ENCODE data around the gene PHRF1. TPM values are rescaled to one million over a fixed set of nuclear protein-coding genes. Genes with fewer than 3 reads are reported as not detected.

PHRF1 gene
- total RNA-seq, 2 donors from 2014 or later: 20.8 to 55.2 TPM

DNA sequence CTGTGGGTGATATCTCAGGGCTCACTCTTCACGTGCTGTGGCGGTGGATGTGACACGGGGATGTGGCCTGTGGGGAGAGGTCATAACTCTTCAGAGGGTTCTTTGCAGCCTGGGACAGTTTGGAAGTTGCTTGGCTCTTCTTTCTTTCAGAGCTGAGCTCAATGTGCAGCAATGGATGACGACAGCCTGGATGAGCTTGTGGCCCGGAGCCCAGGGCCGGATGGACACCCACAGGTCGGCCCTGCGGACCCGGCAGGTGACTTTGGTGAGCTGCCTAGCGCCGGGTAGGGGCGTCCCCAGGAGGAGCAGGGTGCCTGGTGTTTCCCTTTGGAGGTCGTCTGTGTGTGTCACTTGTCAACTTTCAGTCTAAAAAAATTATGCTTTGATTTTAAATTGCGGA is 5.1 kb downstream of the PHRF1 start:
- TF ChIP-seq POLR2A (IDR thresholded peaks at IDR 0.05) (no peak), POLR2AphosphoS5 (IDR thresholded peaks at IDR 0.05) (no peak)
- TF ChIP-seq, protein P1, sequence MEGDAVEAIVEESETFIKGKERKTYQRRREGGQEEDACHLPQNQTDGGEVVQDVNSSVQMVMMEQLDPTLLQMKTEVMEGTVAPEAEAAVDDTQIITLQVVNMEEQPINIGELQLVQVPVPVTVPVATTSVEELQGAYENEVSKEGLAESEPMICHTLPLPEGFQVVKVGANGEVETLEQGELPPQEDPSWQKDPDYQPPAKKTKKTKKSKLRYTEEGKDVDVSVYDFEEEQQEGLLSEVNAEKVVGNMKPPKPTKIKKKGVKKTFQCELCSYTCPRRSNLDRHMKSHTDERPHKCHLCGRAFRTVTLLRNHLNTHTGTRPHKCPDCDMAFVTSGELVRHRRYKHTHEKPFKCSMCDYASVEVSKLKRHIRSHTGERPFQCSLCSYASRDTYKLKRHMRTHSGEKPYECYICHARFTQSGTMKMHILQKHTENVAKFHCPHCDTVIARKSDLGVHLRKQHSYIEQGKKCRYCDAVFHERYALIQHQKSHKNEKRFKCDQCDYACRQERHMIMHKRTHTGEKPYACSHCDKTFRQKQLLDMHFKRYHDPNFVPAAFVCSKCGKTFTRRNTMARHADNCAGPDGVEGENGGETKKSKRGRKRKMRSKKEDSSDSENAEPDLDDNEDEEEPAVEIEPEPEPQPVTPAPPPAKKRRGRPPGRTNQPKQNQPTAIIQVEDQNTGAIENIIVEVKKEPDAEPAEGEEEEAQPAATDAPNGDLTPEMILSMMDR (IDR thresholded peaks at IDR 0.05): no peak
- Histone ChIP-seq H3K9me3 (no peaks in the 10 kb centered on the region), H3K36me3 (peaks cover 4 to 13% of the 10 kb centered on the region in 2 donors), H3K4me1 (replicated peaks) (peaks cover 11% of the 10 kb centered on the region), H3K4me3 (no peak overlapping the region), H3K27me3 (replicated peaks; ENCODE audit: insufficient read depth) (no peaks in the 10 kb centered on the region), H3K27ac (no peak overlapping the region)
- intact Hi-C loops (cut with DNase I): no loop called here
- WGBS: 76% methylated on average over 14 of the region's 14 CpGs
- no peak for DNase-seq (ENCODE audit: low spot score)

DNA sequence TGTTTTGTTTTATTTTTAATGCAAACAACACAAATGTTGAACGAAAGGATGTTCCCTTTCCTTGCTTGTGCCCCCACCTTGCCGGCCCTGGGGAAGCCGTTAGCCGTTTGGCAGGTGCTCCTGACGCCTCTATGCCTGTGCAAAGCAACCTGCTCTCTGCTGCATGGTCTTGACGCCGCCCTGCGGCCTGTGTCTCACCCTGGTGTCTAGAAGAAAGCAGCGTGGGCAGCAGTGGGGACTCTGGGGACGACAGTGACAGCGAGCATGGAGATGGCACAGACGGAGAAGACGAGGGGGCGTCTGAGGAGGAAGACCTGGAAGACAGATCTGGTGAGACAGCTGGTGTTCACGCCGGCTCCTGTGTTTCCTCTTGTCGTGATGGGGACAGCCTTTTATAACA is 5.5 kb downstream of the PHRF1 start:
- TF ChIP-seq, protein P1 (IDR thresholded peaks at IDR 0.05): no peak
- TF ChIP-seq POLR2AphosphoS5 (IDR thresholded peaks at IDR 0.05) (no peak), POLR2A (IDR thresholded peaks at IDR 0.05) (no peak)
- H3K36me3 ChIP-seq: peaks cover 4 to 13% of the 10 kb centered on the region in 2 donors
- no peak for DNase-seq (ENCODE audit: low spot score)
- H3K4me1 ChIP-seq (replicated peaks): peaks cover 11% of the 10 kb centered on the region
- WGBS: 72% methylated on average over 17 of the region's 17 CpGs
- intact Hi-C loops (cut with DNase I): no loop called here
- H3K27ac ChIP-seq: no peak overlapping the region
- H3K4me3 ChIP-seq: no peak overlapping the region
- H3K27me3 ChIP-seq (replicated peaks; ENCODE audit: insufficient read depth): no peaks in the 10 kb centered on the region
- H3K9me3 ChIP-seq: no peaks in the 10 kb centered on the region

DNA sequence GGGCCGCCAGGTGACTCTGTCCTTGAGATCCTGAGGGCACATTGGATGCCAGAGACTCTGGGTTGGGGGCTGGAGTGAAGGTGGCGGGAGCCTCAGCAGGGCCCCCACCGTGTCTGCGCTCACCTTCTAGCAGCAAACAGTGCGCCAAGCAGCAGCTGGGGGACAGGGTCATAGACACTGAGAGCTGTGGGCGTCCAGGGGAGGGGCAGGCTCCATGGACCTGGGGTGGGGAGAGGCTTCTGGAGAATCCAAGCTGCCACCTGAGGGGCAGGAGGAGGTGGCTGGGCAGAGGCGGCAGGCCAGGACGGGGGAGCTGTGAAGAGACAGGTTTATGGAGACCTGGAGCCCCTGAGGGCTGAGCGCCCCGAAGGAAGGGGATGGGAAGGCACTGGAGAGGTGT is 8.0 kb downstream of the PHRF1 start:
- Histone ChIP-seq H3K4me1 (replicated peaks) (no peaks in the 10 kb centered on the region), H3K4me3 (no peak overlapping the region), H3K36me3 (peaks cover 4 to 24% of the 10 kb centered on the region in 2 donors), H3K27ac (no peak overlapping the region), H3K27me3 (replicated peaks; ENCODE audit: insufficient read depth) (no peaks in the 10 kb centered on the region), H3K9me3 (no peaks in the 10 kb centered on the region)
- intact Hi-C loops (cut with DNase I): no loop called here
- 94% methylated on average over 10 of the region's 10 CpGs for WGBS
- DNase-seq (ENCODE audit: low spot score): no peak
- TF ChIP-seq, protein P1 (IDR thresholded peaks at IDR 0.05): no peak

DNA sequence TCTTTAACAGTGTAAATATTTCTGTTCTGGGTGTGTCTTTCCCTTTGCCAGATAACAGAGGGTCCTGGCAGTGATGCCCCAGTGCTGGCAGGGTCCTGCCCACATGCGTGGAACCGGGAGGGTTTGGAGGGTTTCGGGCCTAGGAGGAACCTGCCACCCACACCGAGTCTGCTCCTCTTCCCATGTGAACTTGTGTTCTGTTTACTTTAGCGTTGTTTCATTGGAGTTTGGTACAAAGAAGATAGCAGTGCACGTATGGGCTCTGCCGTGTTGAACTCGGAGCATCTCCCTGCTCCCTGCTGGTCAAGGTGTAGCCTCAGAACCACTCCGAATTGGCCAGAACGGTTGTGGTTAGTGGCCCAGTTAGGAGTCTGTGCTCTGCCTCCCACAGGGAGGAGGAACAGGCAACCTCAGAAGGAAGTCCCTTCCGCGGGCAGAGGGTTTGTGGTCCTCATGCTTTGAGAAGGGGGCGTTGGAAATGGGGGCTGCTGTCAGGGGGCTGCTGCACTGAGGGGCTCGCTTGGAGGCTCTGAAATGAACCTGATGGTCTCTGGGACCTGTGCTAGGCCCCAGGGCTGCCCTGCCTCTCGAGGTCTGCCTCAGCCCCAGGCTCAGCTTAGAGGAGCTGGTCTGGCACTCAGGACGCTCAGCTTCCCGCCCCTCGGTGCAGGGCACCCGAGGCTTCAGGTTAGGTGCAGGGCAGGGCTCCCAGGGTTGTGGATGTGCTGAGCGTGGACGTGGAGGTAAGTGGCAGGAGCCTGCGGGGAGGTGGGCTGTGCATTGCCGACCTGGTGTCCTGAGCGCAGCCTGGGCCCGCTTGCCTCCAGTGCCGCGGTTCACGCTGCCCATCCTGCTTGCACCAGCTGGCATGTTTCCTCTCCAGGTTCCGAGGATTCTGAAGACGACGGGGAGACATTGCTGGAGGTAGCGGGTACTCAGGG is 10.4 kb downstream of the PHRF1 start:
- Histone ChIP-seq H3K27ac (no peak overlapping the region), H3K27me3 (replicated peaks; ENCODE audit: insufficient read depth) (no peaks in the 10 kb centered on the region), H3K4me1 (replicated peaks) (no peaks in the 10 kb centered on the region), H3K36me3 (peaks cover 4 to 28% of the 10 kb centered on the region in 2 donors), H3K9me3 (no peaks in the 10 kb centered on the region), H3K4me3 (no peak overlapping the region)
- DNase-seq (ENCODE audit: low spot score): no peak
- no peak for TF ChIP-seq POLR2A (IDR thresholded peaks at IDR 0.05)
- TF ChIP-seq, protein P1 (IDR thresholded peaks at IDR 0.05): no peak
- no peak for TF ChIP-seq POLR2AphosphoS5 (IDR thresholded peaks at IDR 0.05)
- 83% methylated on average over 27 of the region's 32 CpGs for WGBS
- intact Hi-C loops (cut with DNase I): no loop called here

DNA sequence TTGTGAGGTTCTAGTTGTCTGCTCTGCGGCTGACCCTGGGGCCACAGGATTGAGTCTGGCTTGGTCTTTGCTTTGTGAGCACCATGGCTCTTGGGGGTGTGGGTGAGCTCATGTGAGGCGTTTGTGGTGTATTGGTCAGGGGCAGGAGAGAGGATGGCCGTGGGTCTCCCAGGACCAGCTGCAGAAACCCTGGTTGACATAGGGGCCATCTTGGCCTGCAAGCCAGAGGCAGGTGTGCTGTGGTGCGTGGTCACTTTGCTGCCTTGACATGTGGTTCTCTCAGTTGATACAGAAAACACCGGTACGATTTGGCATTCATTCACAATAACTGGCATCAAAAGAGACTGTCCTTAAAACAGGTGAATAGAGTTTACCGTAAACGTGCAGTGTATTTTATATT is 11.3 kb downstream of the PHRF1 start:
- Histone ChIP-seq H3K27ac (no peak overlapping the region), H3K9me3 (no peaks in the 10 kb centered on the region), H3K36me3 (peaks cover 7 to 29% of the 10 kb centered on the region in 2 donors), H3K4me3 (no peak overlapping the region), H3K27me3 (replicated peaks; ENCODE audit: insufficient read depth) (no peaks in the 10 kb centered on the region), H3K4me1 (replicated peaks) (no peaks in the 10 kb centered on the region)
- DNase-seq (ENCODE audit: low spot score): no peak
- WGBS: 88% methylated on average over 8 of the region's 8 CpGs
- TF ChIP-seq POLR2AphosphoS5 (IDR thresholded peaks at IDR 0.05): no peak
- intact Hi-C loops (cut with DNase I): no loop called here

Measured in prostate gland (tissue), 2 donors.